Gastroesophageal sphincter (tissue), 4 donors: ENCODE results near the gene SMURF1. TPM values are rescaled to one million over a fixed set of nuclear protein-coding genes. Genes with fewer than 3 reads are reported as not detected.

Experiments
- ATAC-seq: fragments of 150-250 bp; one replicate; pipeline ENCODE4 v1.9.1; 2016; ENCODE audit warnings: mild to moderate bottlenecking, moderate library complexity
- H3K27ac ChIP-seq, 4 donors: fragments of 200-600 bp; sonication (generic) in 3 of 4; 1 replicate in 3 of 4; 2 replicates in 1 of 4; pipeline ENCODE4 v1.5.1; 2016 to 2019
- H3K27me3 ChIP-seq: fragments of 200-600 bp; sonication (generic); one replicate; pipeline ENCODE4 v1.5.1; 2019
- H3K36me3 ChIP-seq, 2 donors: fragments of 200-600 bp; sonication (generic); one replicate each; pipeline ENCODE4 v1.5.1; 2019; ENCODE audit warnings: control low read depth in 1 of 2
- H3K4me1 ChIP-seq, 3 donors: fragments of 200-600 bp; sonication (generic); 1 replicate in 2 of 3; 2 replicates in 1 of 3; pipeline ENCODE4 v1.5.1; 2016 to 2019; ENCODE audit warnings: control low read depth in 2 of 3
- H3K4me3 ChIP-seq, 2 donors: fragments of 200-600 bp; sonication (generic); one replicate each; pipeline ENCODE4 v1.5.1; 2019; ENCODE audit warnings: mild to moderate bottlenecking in 1 of 2, moderate library complexity in 1 of 2
- H3K9me3 ChIP-seq, 3 donors: fragments of 200-600 bp; sonication (generic); one replicate each; pipeline ENCODE4 v1.5.1; 2017 to 2019; ENCODE audit warnings: control low read depth in 2 of 3
- EP300 ChIP-seq: sonication (generic); formaldehyde crosslinking; IDR thresholded peaks from one replicate; pipeline ENCODE4 v1.6.1; 2017; ENCODE audit warnings: antibody characterized with exemption, mild to moderate bottlenecking
- POLR2A ChIP-seq, 2 donors: fragments of 450-650 bp; IDR thresholded peaks; one replicate each; pipeline ENCODE4 v1.6.1; 2017; ENCODE audit warnings: antibody characterized with exemption in 2 of 2, mild to moderate bottlenecking in 2 of 2, moderate library complexity in 1 of 2
- POLR2AphosphoS5 ChIP-seq: sonication (generic); formaldehyde crosslinking; IDR thresholded peaks from one replicate; pipeline ENCODE4 v1.6.1; 2017; ENCODE audit warnings: antibody characterized with exemption
- WGBS, 2 donors: methylation state at CpG; one replicate each; pipeline ENCODE4 v1.1.5; 2018; ENCODE audit warnings: low coverage in 1 of 2; 5-methylcytosine and 5-hydroxymethylcytosine counted together
- total RNA-seq, 4 donors: library from RNA; depleted of rRNA; stranded (reverse); fragments of >200 nt; gene quantifications; one replicate each; pipeline ENCODE4 v1.1.0, GENCODE V29; 2016
- TF ChIP-seq, protein P1 (sequence below), 4 experiments: fragments of 200-600 bp in 2 of 4; fragments of 450-650 bp in 2 of 4; sonication (generic) in 1 of 4; IDR thresholded peaks; one replicate each; pipeline ENCODE4 v1.5.1; 2017 to 2019; ENCODE audit warnings: antibody characterized with exemption in 4 of 4, mild to moderate bottlenecking in 2 of 4, moderate library complexity in 2 of 4

Gene SMURF1
- total RNA-seq, 4 donors from 2014 or later = 20.1 to 26.2 (median 21.9) TPM

DNA sequence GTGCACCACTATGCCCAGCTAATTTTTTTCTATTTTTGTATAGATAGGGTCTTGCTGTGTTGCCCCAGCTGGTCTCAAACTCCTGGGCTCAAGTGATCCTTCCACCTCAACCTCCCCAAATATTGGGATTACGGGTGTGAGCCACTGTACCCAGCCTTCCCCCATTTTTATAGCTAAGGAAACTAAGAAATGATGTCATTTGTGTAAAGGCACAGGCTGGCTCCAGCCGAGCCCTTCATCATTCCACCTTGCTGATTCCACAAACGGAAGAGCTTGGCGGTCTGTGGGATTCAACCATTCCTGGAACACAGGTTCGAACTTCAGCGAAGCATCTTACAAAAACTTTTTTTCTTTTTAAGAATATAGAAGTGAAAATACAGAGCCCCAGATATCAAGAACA lies 14.4 kb downstream of the SMURF1 start:
- no peaks in the 10 kb centered on the region for H3K36me3 ChIP-seq
- WGBS, 2 donors = 91% methylated on average over 5 to 6 of the region's 6 CpGs
- no peak for ATAC-seq
- no peak overlapping the region for H3K27ac ChIP-seq
- H3K27me3 ChIP-seq = no peaks in the 10 kb centered on the region
- peaks cover 6 to 92% (median 7%) of the 10 kb centered on the region in 3 donors for H3K4me1 ChIP-seq
- H3K4me3 ChIP-seq = no peak overlapping the region
- TF ChIP-seq EP300 (no peak), POLR2A (IDR thresholded peaks at IDR 0.05) (no peak), POLR2AphosphoS5 (no peak)
- TF ChIP-seq, protein P1, sequence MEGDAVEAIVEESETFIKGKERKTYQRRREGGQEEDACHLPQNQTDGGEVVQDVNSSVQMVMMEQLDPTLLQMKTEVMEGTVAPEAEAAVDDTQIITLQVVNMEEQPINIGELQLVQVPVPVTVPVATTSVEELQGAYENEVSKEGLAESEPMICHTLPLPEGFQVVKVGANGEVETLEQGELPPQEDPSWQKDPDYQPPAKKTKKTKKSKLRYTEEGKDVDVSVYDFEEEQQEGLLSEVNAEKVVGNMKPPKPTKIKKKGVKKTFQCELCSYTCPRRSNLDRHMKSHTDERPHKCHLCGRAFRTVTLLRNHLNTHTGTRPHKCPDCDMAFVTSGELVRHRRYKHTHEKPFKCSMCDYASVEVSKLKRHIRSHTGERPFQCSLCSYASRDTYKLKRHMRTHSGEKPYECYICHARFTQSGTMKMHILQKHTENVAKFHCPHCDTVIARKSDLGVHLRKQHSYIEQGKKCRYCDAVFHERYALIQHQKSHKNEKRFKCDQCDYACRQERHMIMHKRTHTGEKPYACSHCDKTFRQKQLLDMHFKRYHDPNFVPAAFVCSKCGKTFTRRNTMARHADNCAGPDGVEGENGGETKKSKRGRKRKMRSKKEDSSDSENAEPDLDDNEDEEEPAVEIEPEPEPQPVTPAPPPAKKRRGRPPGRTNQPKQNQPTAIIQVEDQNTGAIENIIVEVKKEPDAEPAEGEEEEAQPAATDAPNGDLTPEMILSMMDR (IDR thresholded peaks at IDR 0.05) = no peak
- no peaks in the 10 kb centered on the region for H3K9me3 ChIP-seq

DNA sequence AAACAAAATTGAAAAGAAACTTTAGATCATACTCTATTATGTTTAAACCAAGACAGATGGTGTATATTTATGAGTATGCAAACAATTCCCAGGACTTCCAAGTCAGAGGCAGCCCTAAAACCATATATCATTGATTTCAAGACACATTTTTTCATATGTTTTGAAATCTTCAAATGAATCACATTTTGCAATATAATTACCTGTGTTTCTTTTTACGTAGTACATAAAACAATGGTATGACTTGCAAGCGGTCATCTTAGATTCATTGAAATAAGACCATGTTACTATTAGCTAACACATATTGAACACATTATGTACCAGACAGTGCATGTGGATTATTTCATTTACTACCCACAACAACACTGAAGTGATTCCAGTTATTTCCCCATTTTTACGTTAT lies 14.9 kb downstream of the SMURF1 start:
- H3K9me3 ChIP-seq = no peaks in the 10 kb centered on the region
- H3K4me1 ChIP-seq = peaks cover 6 to 92% (median 12%) of the 10 kb centered on the region in 3 donors
- no peaks in the 10 kb centered on the region for H3K36me3 ChIP-seq
- no peak for ATAC-seq
- WGBS, 2 donors = 79 to 82% methylated on average over 3 of the region's 3 CpGs
- H3K27me3 ChIP-seq = no peaks in the 10 kb centered on the region
- no peak overlapping the region for H3K4me3 ChIP-seq
- no peak for TF ChIP-seq POLR2AphosphoS5
- no peak for TF ChIP-seq POLR2A (IDR thresholded peaks at IDR 0.05)
- peak overlapping the region in 1 of 4 donors; percentile 64 for H3K27ac ChIP-seq

DNA sequence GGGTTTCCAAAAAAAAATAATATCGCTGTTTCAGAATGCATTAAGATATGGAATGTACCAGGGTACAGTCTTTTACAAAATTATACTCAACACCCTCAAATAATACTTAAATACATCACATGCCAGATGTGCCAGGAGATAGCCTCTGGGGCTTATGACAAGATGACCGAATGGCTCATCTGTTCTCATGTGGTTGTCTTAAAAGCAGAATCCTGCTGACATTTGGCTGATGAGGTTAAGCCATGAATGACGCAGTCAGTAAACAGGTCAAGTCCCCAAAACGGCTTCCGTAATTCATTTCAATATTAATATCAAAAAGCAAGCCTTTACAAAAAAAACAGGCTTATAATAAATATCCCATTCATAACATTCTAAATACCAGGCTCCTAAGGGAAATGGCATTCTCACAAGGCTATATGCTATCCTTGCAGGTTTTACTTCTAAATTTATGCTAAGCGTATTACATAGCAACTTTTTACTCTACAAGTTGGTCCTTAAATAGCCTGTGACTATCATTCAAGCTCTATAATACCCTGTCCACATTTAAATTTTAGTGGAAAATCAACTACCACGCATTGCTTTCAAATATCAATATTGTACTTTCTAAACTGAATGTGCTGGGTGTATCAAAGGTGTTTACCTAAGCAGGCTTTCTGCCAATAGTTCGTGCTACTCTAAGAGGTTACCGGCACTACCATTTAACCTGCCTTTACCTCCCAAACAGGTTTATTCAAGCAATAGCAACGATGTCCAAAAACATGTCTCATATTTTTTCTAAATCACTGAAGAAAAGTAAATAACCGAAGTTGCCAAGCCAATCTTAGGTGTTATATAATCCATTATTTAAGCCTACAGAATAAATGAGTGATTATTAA lies 15.6 kb downstream of the SMURF1 start:
- peak overlapping the region in 2 of 4 donors; percentile 35 to 64 for H3K27ac ChIP-seq
- no peak overlapping the region for H3K4me3 ChIP-seq
- no peaks in the 10 kb centered on the region for H3K9me3 ChIP-seq
- no peak for ATAC-seq
- TF ChIP-seq EP300 (no peak), POLR2AphosphoS5 (no peak), POLR2A (IDR thresholded peaks at IDR 0.05) (no peak)
- TF ChIP-seq, protein P1 (IDR thresholded peaks at IDR 0.05) = no peak
- no peaks in the 10 kb centered on the region for H3K27me3 ChIP-seq
- 65 to 73% methylated on average over 10 to 11 of the region's 11 CpGs for WGBS, 2 donors
- no peaks in the 10 kb centered on the region for H3K36me3 ChIP-seq
- peaks cover 6 to 92% (median 16%) of the 10 kb centered on the region in 3 donors for H3K4me1 ChIP-seq

DNA sequence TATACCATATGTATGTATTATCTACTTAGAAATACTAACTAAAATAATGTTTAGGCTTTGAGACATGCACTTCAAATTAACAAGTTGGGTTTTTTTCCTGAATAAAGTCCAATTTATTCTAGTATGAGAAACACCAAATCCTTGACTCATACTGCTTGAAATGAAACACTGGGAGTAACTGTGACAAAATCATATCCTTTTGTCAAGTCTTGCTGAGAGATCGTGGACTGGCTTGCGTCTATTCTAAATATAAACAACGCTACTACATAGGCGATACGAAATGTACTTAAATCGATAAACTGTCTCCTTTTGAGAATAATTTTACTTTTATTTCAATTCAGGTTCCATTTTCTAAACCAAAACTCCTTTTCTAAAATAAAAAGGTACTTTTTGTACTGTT lies 16.3 kb downstream of the SMURF1 start:
- peak overlapping the region in 2 of 4 donors; percentile 35 to 64 for H3K27ac ChIP-seq
- TF ChIP-seq POLR2A (IDR thresholded peaks at IDR 0.05) (no peak), POLR2AphosphoS5 (no peak), EP300 (no peak)
- TF ChIP-seq, protein P1 (IDR thresholded peaks at IDR 0.05) = no peak
- ATAC-seq = no peak
- no peaks in the 10 kb centered on the region for H3K27me3 ChIP-seq
- 49 to 63% methylated on average over 6 of the region's 6 CpGs for WGBS, 2 donors
- H3K36me3 ChIP-seq = no peaks in the 10 kb centered on the region
- H3K4me3 ChIP-seq = no peak overlapping the region
- peaks cover 1 to 92% (median 16%) of the 10 kb centered on the region in 3 donors for H3K4me1 ChIP-seq
- H3K9me3 ChIP-seq = no peaks in the 10 kb centered on the region

DNA sequence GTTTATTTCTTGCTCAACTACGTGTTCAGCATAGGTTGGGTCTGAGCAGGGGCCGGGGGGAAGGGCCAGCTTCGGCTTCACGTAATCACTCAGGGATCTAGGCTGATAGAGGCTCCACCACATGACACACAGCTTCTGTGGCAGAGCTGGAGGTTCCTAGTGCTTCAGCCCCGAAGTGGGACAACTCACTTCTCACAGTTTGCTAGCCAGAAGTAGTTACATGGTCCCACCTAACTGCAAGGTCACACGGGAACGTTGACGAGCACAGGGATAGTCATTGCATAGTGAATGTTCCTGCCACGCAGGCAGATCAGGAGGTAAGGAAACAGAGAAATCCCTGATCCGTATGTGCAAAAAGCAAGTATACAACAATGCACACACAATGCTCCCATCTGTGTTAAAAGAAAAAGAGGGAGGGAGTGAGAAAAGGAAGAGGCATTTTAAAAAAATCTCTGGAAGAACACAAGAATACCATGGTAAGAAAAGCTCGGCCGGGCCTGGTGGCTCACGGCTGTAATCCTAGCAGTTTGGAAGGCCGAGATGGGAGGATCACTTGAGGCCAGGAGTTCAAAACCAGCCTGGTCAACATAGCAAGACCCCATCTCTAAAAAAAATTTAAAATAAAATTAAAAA lies 16.9 kb downstream of the SMURF1 start:
- TF ChIP-seq POLR2A (IDR thresholded peaks at IDR 0.05) = no peak
- TF ChIP-seq, protein P1 (IDR thresholded peaks at IDR 0.05) = no peak
- Histone ChIP-seq H3K4me1 (peaks cover 0 to 86% (median 16%) of the 10 kb centered on the region in 3 donors), H3K9me3 (no peaks in the 10 kb centered on the region), H3K27ac (peak overlapping the region; percentile 26 to 64 (median 31)), H3K4me3 (no peak overlapping the region), H3K36me3 (no peaks in the 10 kb centered on the region), H3K27me3 (no peaks in the 10 kb centered on the region)
- peak; percentile 62 for ATAC-seq
- 64% methylated on average over 13 to 14 of the region's 14 CpGs for WGBS, 2 donors
